22Rv1 (cell line): Measurements from ENCODE around the gene ARHGEF4.

Source experiments
- CTCF ChIP-seq: fragments of 450-650 bp; IDR thresholded peaks from 2 replicates; pipeline ENCODE4 v1.5.1; 2017; ENCODE audit warnings: mild to moderate bottlenecking
- ZFX ChIP-seq: fragments of 450-650 bp; IDR thresholded peaks from 2 replicates; pipeline ENCODE4 v1.6.1; 2017; ENCODE audit warnings: antibody characterized with exemption, borderline replicate concordance

GRCh38 chr2:131046918-131047652 lies 210.4 kb downstream of the ARHGEF4 start:
- TF ChIP-seq CTCF (no peak), ZFX (no peak)
